RWPE2 (cell line): ENCODE measurements around the gene GDNF.
A peak's percentile ranks its signal among the peaks of the same experiment; 100 is the strongest.

Source experiments
- ATAC-seq: fragments of 200-7000 bp; cut with Tn5 transposase; 3 replicates; pipeline ENCODE4 v1.9.1; 2021; ENCODE audit warnings: low read depth
- DNase-seq: peaks from one replicate; pipeline ENCODE4 v3.0.0-alpha.2; 2020; ENCODE audit warnings: low spot score
- H3K27ac ChIP-seq: fragments of 450-650 bp; 2 replicates; pipeline ENCODE4 v1.5.1; 2017; ENCODE audit warnings: mild to moderate bottlenecking; ENCODE audit not compliant: poor library complexity, severe bottlenecking
- H3K27me3 ChIP-seq: fragments of 250-450 bp; sonication (Bioruptor Pico); 2 replicates; pipeline ENCODE4 v1.5.1; 2021; ENCODE audit warnings: mild to moderate bottlenecking, moderate library complexity; ENCODE audit not compliant: insufficient read depth, poor library complexity, severe bottlenecking
- H3K36me3 ChIP-seq: fragments of 250-450 bp; sonication (Bioruptor Pico); 2 replicates; pipeline ENCODE4 v1.5.1; 2020; ENCODE audit warnings: low read depth, mild to moderate bottlenecking, moderate library complexity
- H3K4me1 ChIP-seq: fragments of 250-450 bp; sonication (Bioruptor Pico); 2 replicates; pipeline ENCODE4 v1.5.1; 2021; ENCODE audit warnings: mild to moderate bottlenecking, moderate library complexity; ENCODE audit not compliant: insufficient read depth, poor library complexity, severe bottlenecking
- H3K4me3 ChIP-seq: fragments of 250-450 bp; sonication (Bioruptor Pico); 2 replicates; pipeline ENCODE4 v1.5.1; 2021; ENCODE audit warnings: mild to moderate bottlenecking, moderate library complexity; ENCODE audit not compliant: severe bottlenecking
- H3K9me3 ChIP-seq: fragments of 250-450 bp; sonication (Bioruptor Pico); 2 replicates; pipeline ENCODE4 v1.5.1; 2021; ENCODE audit warnings: mild to moderate bottlenecking, moderate library complexity; ENCODE audit not compliant: severe bottlenecking
- CTCF ChIP-seq: fragments of 450-650 bp; IDR thresholded peaks from one replicate; pipeline ENCODE4 v1.5.1; 2017; ENCODE audit warnings: mild to moderate bottlenecking, moderate library complexity; ENCODE audit not compliant: poor library complexity, severe bottlenecking

The GDNF gene

GRCh38 chr5:37842048-37842447 is 2.2 kb upstream of the GDNF start:
- DNase-seq (no peak), ATAC-seq (no peak)
- no peaks in the 10 kb centered on the region for H3K36me3 ChIP-seq
- H3K9me3 ChIP-seq: no peaks in the 10 kb centered on the region
- H3K27ac ChIP-seq: no peak overlapping the region
- no peak overlapping the region for H3K4me3 ChIP-seq
- no peak for TF ChIP-seq CTCF
- H3K4me1 ChIP-seq: peaks cover 3% of the 10 kb centered on the region
- peaks cover 35% of the 10 kb centered on the region for H3K27me3 ChIP-seq

GRCh38 chr5:37841203-37841602 is 1.4 kb upstream of the GDNF start:
- TF ChIP-seq CTCF: no peak
- H3K9me3 ChIP-seq: no peaks in the 10 kb centered on the region
- H3K27me3 ChIP-seq: peaks cover 43% of the 10 kb centered on the region
- no peak overlapping the region for H3K27ac ChIP-seq
- H3K4me3 ChIP-seq: no peak overlapping the region
- no peak for ATAC-seq
- no peaks in the 10 kb centered on the region for H3K36me3 ChIP-seq
- DNase-seq: no peak
- peaks cover 3% of the 10 kb centered on the region for H3K4me1 ChIP-seq

- no peak for DNase-seq
- Histone ChIP-seq H3K4me3 (peak overlapping the region; percentile 27), H3K27me3 (peaks cover 52% of the 10 kb centered on the region), H3K9me3 (no peaks in the 10 kb centered on the region), H3K36me3 (no peaks in the 10 kb centered on the region), H3K4me1 (peaks cover 3% of the 10 kb centered on the region), H3K27ac (no peak overlapping the region)
- TF ChIP-seq CTCF: peak; percentile 57
- ATAC-seq: peak; percentile 49
Measured at GRCh38 chr5:37840053-37841034, 503 bp upstream of the GDNF start.

- DNase-seq (no peak), ATAC-seq (no peak)
- Histone ChIP-seq H3K27me3 (peaks cover 65% of the 10 kb centered on the region), H3K4me3 (no peak overlapping the region), H3K36me3 (no peaks in the 10 kb centered on the region), H3K4me1 (peaks cover 3% of the 10 kb centered on the region), H3K9me3 (no peaks in the 10 kb centered on the region), H3K27ac (no peak overlapping the region)
- TF ChIP-seq CTCF: no peak
Measured at GRCh38 chr5:37838933-37839341, 904 bp downstream of the GDNF start.
